ENCODE results near the gene ANP32A.

The ANP32A gene

GRCh38 chr15:68788264-68788624 lies 32.5 kb downstream of the ANP32A start:
- no peak for ATAC-seq
- Mint-ChIP-seq H3K4me3 (no peak overlapping the region), H3K27me3 (no peaks in the 10 kb centered on the region), H3K4me1 (peaks cover 69% of the 10 kb centered on the region), H3K27ac (peak overlapping the region; percentile 39), H3K36me3 (ENCODE audit: low read depth) (peaks cover 30% of the 10 kb centered on the region), H3K9me3 (no peaks in the 10 kb centered on the region)
- no peak for DNase-seq

GRCh38 chr15:68787609-68788263 lies 33.0 kb downstream of the ANP32A start:
- no peak overlapping the region for H3K27ac Mint-ChIP-seq
- ATAC-seq (no peak), DNase-seq (no peak)
- no peaks in the 10 kb centered on the region for H3K9me3 Mint-ChIP-seq
- peaks cover 69% of the 10 kb centered on the region for H3K4me1 Mint-ChIP-seq
- H3K4me3 Mint-ChIP-seq: no peak overlapping the region
- peaks cover 35% of the 10 kb centered on the region for H3K36me3 Mint-ChIP-seq (ENCODE audit: low read depth)
- no peaks in the 10 kb centered on the region for H3K27me3 Mint-ChIP-seq

DNA sequence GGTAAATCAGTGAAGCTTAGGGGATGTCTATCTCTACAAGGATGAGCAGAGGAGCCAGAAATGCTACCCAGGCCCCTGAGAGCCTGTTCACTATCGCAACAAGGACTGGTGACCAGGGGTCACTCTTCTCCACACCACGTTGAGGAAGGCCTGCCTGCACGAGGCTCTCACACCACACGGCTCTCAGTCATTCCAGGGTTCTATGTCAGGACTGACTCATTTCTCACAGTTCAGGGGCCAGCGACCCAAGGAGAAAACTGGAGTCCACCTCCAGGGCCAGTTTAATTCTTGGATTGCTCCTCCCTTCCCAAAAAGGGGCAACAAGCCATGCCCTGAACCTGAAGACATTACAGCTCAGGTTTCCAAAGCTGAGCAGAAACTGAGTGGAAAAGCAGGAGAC lies 33.9 kb downstream of the ANP32A start:
- Mint-ChIP-seq H3K4me3 (no peak overlapping the region), H3K27ac (no peak overlapping the region), H3K4me1 (peaks cover 69% of the 10 kb centered on the region), H3K36me3 (ENCODE audit: low read depth) (peaks cover 42% of the 10 kb centered on the region), H3K27me3 (no peaks in the 10 kb centered on the region), H3K9me3 (no peaks in the 10 kb centered on the region)
- DNase-seq (no peak), ATAC-seq (no peak)

DNA sequence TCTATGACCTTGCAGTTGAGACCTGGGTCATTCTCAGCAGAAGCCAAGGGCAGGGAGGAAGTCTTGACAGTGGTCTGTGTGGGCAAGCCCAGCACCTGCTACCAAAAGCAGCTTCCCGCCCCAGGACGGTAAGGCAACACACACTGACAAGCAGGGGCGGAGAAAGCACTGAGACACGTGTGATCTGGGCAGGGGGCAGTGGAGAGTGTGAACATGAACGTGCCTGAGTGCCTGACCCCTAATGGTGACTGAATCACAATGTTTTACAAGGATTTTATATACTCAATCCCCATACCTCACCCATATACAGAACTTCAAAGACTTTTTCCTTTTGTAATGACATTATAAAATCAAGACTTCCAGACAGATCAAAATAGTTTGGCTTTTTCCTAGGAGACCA lies 35.2 kb downstream of the ANP32A start:
- Mint-ChIP-seq H3K36me3 (ENCODE audit: low read depth) (peaks cover 42% of the 10 kb centered on the region), H3K4me3 (no peak overlapping the region), H3K27ac (peak overlapping the region; percentile 22), H3K27me3 (no peaks in the 10 kb centered on the region), H3K4me1 (peaks cover 58% of the 10 kb centered on the region), H3K9me3 (no peaks in the 10 kb centered on the region)
- DNase-seq (no peak), ATAC-seq (no peak)

- ATAC-seq: no peak
- H3K36me3 Mint-ChIP-seq (ENCODE audit: low read depth): peaks cover 49% of the 10 kb centered on the region
Observed at GRCh38 chr15:68784206-68784605, 36.5 kb downstream of the ANP32A start.

GRCh38 chr15:68783226-68784058 lies 37.3 kb downstream of the ANP32A start:
- H3K4me1 Mint-ChIP-seq: peaks cover 38% of the 10 kb centered on the region
- DNase-seq: peak; percentile 67
- peak; percentile 79 for ATAC-seq
- H3K27ac Mint-ChIP-seq: peak overlapping the region; percentile 76
- no peaks in the 10 kb centered on the region for H3K9me3 Mint-ChIP-seq
- H3K4me3 Mint-ChIP-seq: no peak overlapping the region
- no peaks in the 10 kb centered on the region for H3K27me3 Mint-ChIP-seq
- peaks cover 54% of the 10 kb centered on the region for H3K36me3 Mint-ChIP-seq (ENCODE audit: low read depth)

More at GRCh38 chr15:68784206-68784605, 36.5 kb downstream of the ANP32A start:
- H3K9me3 Mint-ChIP-seq: no peaks in the 10 kb centered on the region
- no peak overlapping the region for H3K27ac Mint-ChIP-seq
- no peak overlapping the region for H3K4me3 Mint-ChIP-seq
- DNase-seq: no peak
- peaks cover 45% of the 10 kb centered on the region for H3K4me1 Mint-ChIP-seq
- no peaks in the 10 kb centered on the region for H3K27me3 Mint-ChIP-seq

GRCh38 chr15:68782589-68783161 lies 38.0 kb downstream of the ANP32A start:
- peaks cover 32% of the 10 kb centered on the region for H3K4me1 Mint-ChIP-seq
- H3K4me3 Mint-ChIP-seq: no peak overlapping the region
- H3K36me3 Mint-ChIP-seq (ENCODE audit: low read depth): peaks cover 55% of the 10 kb centered on the region
- ATAC-seq: no peak
- H3K9me3 Mint-ChIP-seq: no peaks in the 10 kb centered on the region
- no peaks in the 10 kb centered on the region for H3K27me3 Mint-ChIP-seq
- peak overlapping the region; percentile 76 for H3K27ac Mint-ChIP-seq
- no peak for DNase-seq

DNA sequence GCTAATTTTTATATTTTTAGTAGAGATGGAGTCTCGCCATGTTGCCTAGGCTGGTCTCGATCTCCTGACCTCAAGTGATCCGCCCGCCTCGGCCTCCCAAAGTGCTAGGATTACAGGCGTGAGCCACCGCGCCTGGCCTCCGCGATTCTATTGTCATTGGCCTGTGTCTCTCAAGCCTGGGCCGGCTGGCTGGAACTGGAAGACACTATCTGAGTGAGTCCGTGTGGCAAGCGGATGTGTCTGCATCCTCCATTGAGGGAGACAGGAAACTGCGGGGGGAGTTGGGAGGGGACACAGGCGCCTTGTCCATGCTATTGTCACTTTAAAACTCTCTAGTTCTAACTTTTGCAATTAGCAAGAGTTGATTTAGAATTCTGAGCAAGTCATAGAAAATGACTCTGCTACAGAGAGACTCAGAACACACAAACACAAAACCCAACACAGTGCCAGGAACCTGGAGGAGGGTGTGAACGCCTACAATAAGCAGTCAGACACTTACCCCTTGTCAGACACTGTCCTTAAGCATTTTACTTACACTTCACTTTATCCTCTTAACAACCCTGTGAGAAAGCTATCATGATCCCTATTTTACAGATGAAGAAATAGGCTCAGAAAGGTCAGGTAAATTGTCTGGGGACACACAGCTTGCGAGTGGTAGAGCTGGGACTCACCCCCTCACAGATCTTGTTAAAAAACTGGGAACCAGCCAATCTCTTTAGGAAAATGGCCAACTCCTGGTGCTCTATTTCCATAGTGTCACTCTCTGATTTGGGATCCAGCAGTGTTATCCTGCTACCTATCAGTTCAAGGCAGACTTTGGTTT lies 38.7 kb downstream of the ANP32A start:
- no peak overlapping the region for H3K4me3 Mint-ChIP-seq

DNA sequence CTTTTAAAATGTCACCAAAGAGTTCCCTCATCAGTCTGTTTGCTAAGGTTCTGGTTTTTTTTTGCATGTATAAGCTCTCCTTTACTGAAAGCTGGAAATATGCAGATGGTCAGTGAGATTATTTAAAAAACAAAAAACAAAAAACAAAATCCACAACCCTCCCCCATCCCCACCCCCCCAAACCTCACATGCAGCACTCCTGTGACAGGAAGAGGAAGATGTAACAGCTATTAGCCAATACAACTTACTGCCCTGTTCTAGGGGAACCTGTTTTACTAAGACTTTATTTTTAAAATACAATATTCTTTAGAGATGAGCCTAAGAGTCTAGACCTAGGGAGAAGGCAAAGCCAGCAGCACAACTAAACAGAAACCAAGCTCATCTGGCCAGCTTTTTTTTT lies 39.5 kb downstream of the ANP32A start:
- no peaks in the 10 kb centered on the region for H3K27me3 Mint-ChIP-seq
- H3K4me3 Mint-ChIP-seq: no peak overlapping the region
- no peaks in the 10 kb centered on the region for H3K9me3 Mint-ChIP-seq
- H3K27ac Mint-ChIP-seq: no peak overlapping the region
- peaks cover 60% of the 10 kb centered on the region for H3K36me3 Mint-ChIP-seq (ENCODE audit: low read depth)
- peaks cover 32% of the 10 kb centered on the region for H3K4me1 Mint-ChIP-seq
- DNase-seq (no peak), ATAC-seq (no peak)

More for the DNA sequence above, 38.7 kb downstream of the ANP32A start:
- Mint-ChIP-seq H3K27me3 (no peaks in the 10 kb centered on the region), H3K4me1 (peaks cover 32% of the 10 kb centered on the region), H3K27ac (peak overlapping the region; percentile 73), H3K9me3 (no peaks in the 10 kb centered on the region), H3K36me3 (ENCODE audit: low read depth) (peaks cover 60% of the 10 kb centered on the region)
- no peak for DNase-seq
- peak; percentile 62 for ATAC-seq

- Mint-ChIP-seq H3K4me1 (peaks cover 27% of the 10 kb centered on the region), H3K9me3 (no peaks in the 10 kb centered on the region), H3K27me3 (no peaks in the 10 kb centered on the region), H3K36me3 (ENCODE audit: low read depth) (peaks cover 44% of the 10 kb centered on the region), H3K27ac (no peak overlapping the region), H3K4me3 (no peak overlapping the region)
- ATAC-seq: no peak
- DNase-seq: no peak
Observed at GRCh38 chr15:68778876-68779275, 41.8 kb downstream of the ANP32A start.

DNA sequence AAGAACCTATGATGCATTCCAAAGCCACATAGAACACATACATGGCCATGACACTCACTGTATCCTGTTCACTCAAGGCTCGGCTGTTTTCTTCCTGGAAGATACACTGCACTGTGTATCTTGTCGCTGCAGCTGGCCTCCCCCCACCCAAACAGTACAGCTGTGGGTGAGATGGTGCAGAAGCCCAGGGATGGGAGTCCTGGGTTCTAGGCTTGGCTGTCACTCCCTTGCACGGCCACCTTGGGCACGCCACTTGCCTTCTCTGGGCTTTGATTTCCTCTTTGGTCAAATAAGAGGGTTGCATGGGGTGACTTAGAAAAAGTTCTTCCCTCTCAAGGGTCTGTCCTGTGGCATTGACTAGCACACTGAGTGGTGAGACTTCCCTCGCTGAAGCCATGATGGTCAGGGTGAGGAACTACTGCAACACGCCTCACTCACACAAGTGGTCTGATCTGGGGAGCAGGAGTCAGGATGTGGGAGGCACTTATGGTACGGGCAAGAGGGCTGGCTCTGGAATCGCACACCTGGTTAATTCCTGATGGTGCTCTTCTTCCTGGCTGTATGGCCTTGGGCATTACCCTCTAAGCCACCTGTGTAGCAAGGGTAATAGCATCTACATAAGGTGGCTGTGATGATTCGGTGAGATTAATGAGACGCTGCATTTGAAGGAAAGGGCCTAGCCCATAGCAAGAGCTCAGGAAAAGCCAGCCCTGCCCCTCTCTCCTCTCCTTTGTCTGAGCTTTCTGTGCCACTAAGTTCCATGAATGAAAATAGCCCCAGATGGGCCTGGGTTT lies 44.0 kb downstream of the ANP32A start:
- Mint-ChIP-seq H3K4me3 (no peak overlapping the region), H3K27me3 (no peaks in the 10 kb centered on the region), H3K27ac (no peak overlapping the region), H3K4me1 (peaks cover 6% of the 10 kb centered on the region), H3K9me3 (no peaks in the 10 kb centered on the region), H3K36me3 (ENCODE audit: low read depth) (peaks cover 27% of the 10 kb centered on the region)
- DNase-seq (no peak), ATAC-seq (peak; percentile 23)

DNA sequence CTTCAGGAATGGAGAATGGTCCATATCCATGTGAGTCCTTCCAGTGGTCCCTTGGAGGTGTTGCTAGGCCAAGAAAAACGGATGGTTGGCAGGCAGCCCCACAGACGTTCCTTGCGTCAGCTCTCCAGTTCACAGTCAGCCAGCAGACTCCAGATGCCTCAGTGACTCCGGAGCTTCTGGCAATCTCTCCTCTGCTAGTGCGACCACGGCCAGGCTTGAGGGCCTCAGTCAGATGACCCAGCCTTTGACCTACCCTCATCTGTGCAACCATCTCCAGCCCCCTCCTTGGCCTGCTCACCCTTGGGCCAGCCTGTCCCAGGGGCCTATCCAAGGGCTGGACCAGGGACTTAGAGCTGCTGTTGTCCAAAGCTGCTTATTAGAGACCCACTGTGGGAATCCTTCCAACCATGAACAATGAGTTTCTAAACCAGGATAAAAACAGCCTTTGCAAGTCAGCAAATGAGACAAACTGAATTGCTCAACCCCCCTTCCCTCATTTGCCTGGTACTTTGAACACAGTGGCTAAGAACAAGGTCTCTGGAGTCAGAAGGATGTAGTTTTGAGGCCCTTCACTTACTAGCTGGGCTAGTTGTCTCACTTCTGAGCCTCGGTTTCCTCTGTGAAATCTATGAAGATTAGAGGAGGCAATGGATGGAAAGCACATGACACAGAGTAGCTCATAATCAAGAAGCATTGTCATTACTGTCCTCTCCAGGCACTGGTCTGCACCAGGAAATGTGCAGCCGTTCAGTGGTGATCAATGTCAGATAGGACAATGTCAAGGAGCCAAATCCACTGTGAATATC lies 44.8 kb downstream of the ANP32A start:
- Mint-ChIP-seq H3K9me3 (no peaks in the 10 kb centered on the region), H3K27me3 (no peaks in the 10 kb centered on the region), H3K4me1 (peaks cover 5% of the 10 kb centered on the region), H3K4me3 (no peak overlapping the region), H3K36me3 (ENCODE audit: low read depth) (peaks cover 24% of the 10 kb centered on the region), H3K27ac (no peak overlapping the region)
- ATAC-seq (no peak), DNase-seq (no peak)

GRCh38 chr15:68775236-68775577 lies 45.5 kb downstream of the ANP32A start:
- DNase-seq (no peak), ATAC-seq (no peak)
- Mint-ChIP-seq H3K4me1 (peaks cover 5% of the 10 kb centered on the region), H3K27me3 (no peaks in the 10 kb centered on the region), H3K36me3 (ENCODE audit: low read depth) (peaks cover 19% of the 10 kb centered on the region), H3K9me3 (no peaks in the 10 kb centered on the region), H3K27ac (no peak overlapping the region), H3K4me3 (no peak overlapping the region)

Data from activated naive CD8-positive, alpha-beta T cell treated with anti-CD3 and anti-CD28 coated beads, Interleukin-2, amount 50 U/mL, for 24 hours (primary cell).